ENCODE data around the gene SLC36A4.
"Not testable (repeated sequence)": the region's sequence is repeated elsewhere in the genome, so short reads cannot be mapped to it uniquely, and the experiment has no call there.

The SLC36A4 gene

GRCh38 chr11:93193731-93194130 is 4.1 kb downstream of the SLC36A4 start:
- no peak for DNase-seq (ENCODE audit: low read depth)

- DNase-seq (ENCODE audit: low read depth) = no peak
Observed at GRCh38 chr11:93192163-93192562, 5.6 kb downstream of the SLC36A4 start.

GRCh38 chr11:93189462-93189861 is 8.3 kb downstream of the SLC36A4 start:
- no peak for DNase-seq (ENCODE audit: low read depth)

- no peak for DNase-seq (ENCODE audit: low read depth)
Observed at GRCh38 chr11:93188726-93189125, 9.1 kb downstream of the SLC36A4 start.

GRCh38 chr11:93187290-93187689 is 10.5 kb downstream of the SLC36A4 start:
- DNase-seq (ENCODE audit: low read depth) = no peak

- not testable (repeated sequence) for DNase-seq (ENCODE audit: low read depth)
Observed at GRCh38 chr11:93177891-93178290, 19.9 kb downstream of the SLC36A4 start.

- DNase-seq (ENCODE audit: low read depth) = no peak
Observed at GRCh38 chr11:93169950-93170561, 27.7 kb downstream of the SLC36A4 start.

- DNase-seq (ENCODE audit: low read depth) = no peak
Observed at GRCh38 chr11:93169143-93169542, 28.6 kb downstream of the SLC36A4 start.

GRCh38 chr11:93166862-93167261 is 30.9 kb downstream of the SLC36A4 start:
- DNase-seq (ENCODE audit: low read depth) = no peak

- no peak for DNase-seq (ENCODE audit: low read depth)
Observed at GRCh38 chr11:93166194-93166593, 31.6 kb downstream of the SLC36A4 start.

GRCh38 chr11:93160808-93161207 is 37.0 kb downstream of the SLC36A4 start:
- DNase-seq (ENCODE audit: low read depth) = no peak

- DNase-seq (ENCODE audit: low read depth) = no peak
Observed at GRCh38 chr11:93160156-93160555, 37.6 kb downstream of the SLC36A4 start.

- no peak for DNase-seq (ENCODE audit: low read depth)
Observed at GRCh38 chr11:93159721-93160120, 38.1 kb downstream of the SLC36A4 start.

- DNase-seq (ENCODE audit: low read depth) = no peak
Observed at GRCh38 chr11:93155738-93156137, 42.1 kb downstream of the SLC36A4 start.

- no peak for DNase-seq (ENCODE audit: low read depth)
Observed at GRCh38 chr11:93145390-93145915, 52.3 kb downstream of the SLC36A4 start.

- no peak for DNase-seq (ENCODE audit: low read depth)
Observed at GRCh38 chr11:93143800-93144199, 54.0 kb downstream of the SLC36A4 start.

GRCh38 chr11:93143186-93143585 is 54.6 kb downstream of the SLC36A4 start:
- DNase-seq (ENCODE audit: low read depth) = no peak

GRCh38 chr11:93133488-93134109 is 64.2 kb downstream of the SLC36A4 start:
- no peak for DNase-seq (ENCODE audit: low read depth)

- no peak for DNase-seq (ENCODE audit: low read depth)
Observed at GRCh38 chr11:93132836-93133235, 65.0 kb downstream of the SLC36A4 start.

- no peak for DNase-seq (ENCODE audit: low read depth)
Observed at GRCh38 chr11:93131709-93132108, 66.1 kb downstream of the SLC36A4 start.

GRCh38 chr11:93128574-93128973 is 69.2 kb downstream of the SLC36A4 start:
- no peak for DNase-seq (ENCODE audit: low read depth)

GRCh38 chr11:93123351-93123898 is 74.4 kb downstream of the SLC36A4 start:
- no peak for DNase-seq (ENCODE audit: low read depth)

- DNase-seq (ENCODE audit: low read depth) = no peak
Observed at GRCh38 chr11:93122535-93123235, 75.1 kb downstream of the SLC36A4 start.
